Activated B cell treated with CpG ODN at 0.5 μM for 24 hours (primary cell): ENCODE data around the gene THUMPD2. TPM values are rescaled to one million over a fixed set of nuclear protein-coding genes. Genes with fewer than 3 reads are reported as not detected.

Experiments
- ATAC-seq: fragments of 200-7000 bp; cut with Tn5 transposase; one replicate; pipeline ENCODE4 v1.10.0; 2021; ENCODE audit warnings: low read depth, mild to moderate bottlenecking, moderate library complexity
- CTCF ChIA-PET: fragments of 350-600 bp; sonication (Branson Sonifier 250); formaldehyde crosslinking; loops from one replicate; lab custom pipeline; 2021; ENCODE audit warnings: antibody characterized with exemption; lab: Charles Lee
- POLR2A ChIA-PET: fragments of 350-600 bp; sonication (Branson Sonifier 250); formaldehyde crosslinking; loops from one replicate; lab custom pipeline; 2021; ENCODE audit warnings: antibody characterized with exemption; lab: Charles Lee
- DNase-seq: peaks from one replicate; pipeline ENCODE4 v3.0.0; 2022
- H3K27ac Mint-ChIP-seq: one replicate; pipeline ENCODE4 v1.8.0; 2020; ENCODE audit warnings: mixed read lengths
- H3K27me3 Mint-ChIP-seq: one replicate; pipeline ENCODE4 v1.8.0; 2021; ENCODE audit warnings: mixed read lengths
- H3K36me3 Mint-ChIP-seq: one replicate; pipeline ENCODE4 v1.8.0; 2021; ENCODE audit warnings: low read depth, mixed read lengths
- H3K4me1 Mint-ChIP-seq: one replicate; pipeline ENCODE4 v1.8.0; 2021; ENCODE audit warnings: mixed read lengths
- H3K4me3 Mint-ChIP-seq: one replicate; pipeline ENCODE4 v1.8.0; 2020; ENCODE audit warnings: mild to moderate bottlenecking, mixed read lengths
- H3K9me3 Mint-ChIP-seq: one replicate; pipeline ENCODE4 v1.8.0; 2020; ENCODE audit warnings: mixed read lengths
- CTCF ChIP-seq: fragments of 200-600 bp; IDR thresholded peaks from one replicate; pipeline ENCODE4 v1.8.0; 2022; ENCODE audit warnings: antibody characterized with exemption, mild to moderate bottlenecking
- intact Hi-C: fragments of 100-400 bp; cut with micrococcal nuclease; formaldehyde crosslinking; loops from one replicate; pipeline ENCODE4 v1.15.1; 2024
- total RNA-seq: library from RNA; stranded (reverse); gene quantifications from 2 replicates; pipeline ENCODE4 v1.2.3, GENCODE V29; 2022

THUMPD2 gene
- total RNA-seq, 1 donor from 2014 or later = 13.2 TPM

- Mint-ChIP-seq H3K4me3 (no peak overlapping the region), H3K9me3 (no peaks in the 10 kb centered on the region), H3K36me3 (peaks cover 84% of the 10 kb centered on the region), H3K27me3 (no peaks in the 10 kb centered on the region), H3K27ac (no peak overlapping the region), H3K4me1 (no peaks in the 10 kb centered on the region)
- intact Hi-C loops = no loop called here
- POLR2A ChIA-PET = no interaction called here
- TF ChIP-seq CTCF = no peak
- CTCF ChIA-PET = no interaction called here
- ATAC-seq (no peak), DNase-seq (no peak)
These were observed 21.9 kb downstream of the THUMPD2 start for GRCh38 chr2:39757156-39757555.

GRCh38 chr2:39755466-39755865, 23.6 kb downstream of the THUMPD2 start:
- TF ChIP-seq CTCF = no peak
- Mint-ChIP-seq H3K36me3 (peaks cover 79% of the 10 kb centered on the region), H3K4me1 (no peaks in the 10 kb centered on the region), H3K27ac (no peak overlapping the region), H3K27me3 (no peaks in the 10 kb centered on the region), H3K4me3 (no peak overlapping the region), H3K9me3 (no peaks in the 10 kb centered on the region)
- CTCF ChIA-PET = no interaction called here
- DNase-seq (no peak), ATAC-seq (no peak)
- intact Hi-C loops = no loop called here
- POLR2A ChIA-PET = no interaction called here

- H3K27me3 Mint-ChIP-seq = no peaks in the 10 kb centered on the region
- CTCF ChIA-PET = interaction anchor here (2.8 kb wide), 1 partner anchor 13 kb away, joined by 10 read pairs; no protein-coding TSS in a partner anchor
- no peaks in the 10 kb centered on the region for H3K9me3 Mint-ChIP-seq
These were observed 35.7 kb downstream of the THUMPD2 start for GRCh38 chr2:39743269-39743776.

GRCh38 chr2:39741871-39742270, 37.2 kb downstream of the THUMPD2 start:
- Mint-ChIP-seq H3K27ac (no peak overlapping the region), H3K4me3 (no peak overlapping the region), H3K36me3 (peaks cover 73% of the 10 kb centered on the region), H3K4me1 (no peaks in the 10 kb centered on the region), H3K27me3 (no peaks in the 10 kb centered on the region), H3K9me3 (no peaks in the 10 kb centered on the region)
- ChIA-PET CTCF (interaction anchor here (0.6 to 2.8 kb wide), 2 partner anchors 12 to 24 kb away, joined by 3 to 10 read pairs; no protein-coding TSS in a partner anchor), POLR2A (no interaction called here)
- ATAC-seq = no peak
- intact Hi-C loops = no loop called here
- DNase-seq = no peak
- no peak for TF ChIP-seq CTCF

More at GRCh38 chr2:39743269-39743776, 35.7 kb downstream of the THUMPD2 start:
- ATAC-seq = no peak
- Mint-ChIP-seq H3K4me1 (no peaks in the 10 kb centered on the region), H3K27ac (peak overlapping the region; percentile 42), H3K36me3 (peaks cover 68% of the 10 kb centered on the region), H3K4me3 (no peak overlapping the region)
- intact Hi-C loops = no loop called here
- DNase-seq = no peak
- no peak for TF ChIP-seq CTCF
- POLR2A ChIA-PET = no interaction called here

GRCh38 chr2:39739386-39739785, 39.7 kb downstream of the THUMPD2 start:
- H3K36me3 Mint-ChIP-seq = peaks cover 74% of the 10 kb centered on the region

More at GRCh38 chr2:39739386-39739785, 39.7 kb downstream of the THUMPD2 start:
- POLR2A ChIA-PET = no interaction called here
- H3K27ac Mint-ChIP-seq = no peak overlapping the region
- H3K4me3 Mint-ChIP-seq = no peak overlapping the region
- H3K9me3 Mint-ChIP-seq = no peaks in the 10 kb centered on the region
- no peak for TF ChIP-seq CTCF
- no peaks in the 10 kb centered on the region for H3K4me1 Mint-ChIP-seq
- no peak for DNase-seq
- ATAC-seq = no peak
- H3K27me3 Mint-ChIP-seq = no peaks in the 10 kb centered on the region
- intact Hi-C loops = no loop called here
- CTCF ChIA-PET = interaction anchor here (1.2 kb wide), 1 partner anchor 10 kb away, joined by 3 read pairs; no protein-coding TSS in a partner anchor
